ENCODE results near the gene COMMD8.
"Not testable (repeated sequence)": the region's sequence is repeated elsewhere in the genome, so short reads cannot be mapped to it uniquely, and the experiment has no call there.

The COMMD8 gene

GRCh38 chr4:47463235-47463956 is at the start of gene COMMD8:
COMMD8 (minus strand) TSS chr4:47463702; CDS start chr4:47463651, 51 bp downstream.
- peak; percentile 98 for DNase-seq

- DNase-seq: peak; percentile 9
These were observed 47.1 kb upstream of the COMMD8 start for GRCh38 chr4:47510506-47511143.

GRCh38 chr4:47505666-47506065 is 42.2 kb upstream of the COMMD8 start:
- DNase-seq: no peak

- no peak for DNase-seq
These were observed 41.6 kb upstream of the COMMD8 start for GRCh38 chr4:47505147-47505546.

- DNase-seq: no peak
These were observed 37.3 kb upstream of the COMMD8 start for GRCh38 chr4:47500776-47501175.

GRCh38 chr4:47499700-47500099 is 36.2 kb upstream of the COMMD8 start:
- no peak for DNase-seq

GRCh38 chr4:47498899-47499298 is 35.4 kb upstream of the COMMD8 start:
- no peak for DNase-seq

GRCh38 chr4:47494124-47494430 is 30.6 kb upstream of the COMMD8 start:
- no peak for DNase-seq

- DNase-seq: no peak
These were observed 30.0 kb upstream of the COMMD8 start for GRCh38 chr4:47493238-47494123.

- DNase-seq: peak; percentile 26
These were observed 27.0 kb upstream of the COMMD8 start for GRCh38 chr4:47490550-47490949.

- DNase-seq: no peak
These were observed 25.2 kb upstream of the COMMD8 start for GRCh38 chr4:47488706-47489105.

GRCh38 chr4:47486727-47487126 is 23.2 kb upstream of the COMMD8 start:
- DNase-seq: not testable (repeated sequence)

- DNase-seq: no peak
These were observed 22.8 kb upstream of the COMMD8 start for GRCh38 chr4:47486231-47486673.

GRCh38 chr4:47485768-47486167 is 22.3 kb upstream of the COMMD8 start:
- DNase-seq: no peak

GRCh38 chr4:47485047-47485692 is 21.7 kb upstream of the COMMD8 start, which contains the start of gene ATP10D:
ATP10D (plus strand) TSS chr4:47485275; CDS start chr4:47512541, 27,266 bp downstream.
- peak; percentile 74 for DNase-seq

GRCh38 chr4:47484168-47484567 is 20.7 kb upstream of the COMMD8 start:
- DNase-seq: no peak

GRCh38 chr4:47483745-47484144 is 20.2 kb upstream of the COMMD8 start:
- DNase-seq: no peak

- no peak for DNase-seq
These were observed 18.8 kb upstream of the COMMD8 start for GRCh38 chr4:47482326-47482725.

- no peak for DNase-seq
These were observed 15.3 kb upstream of the COMMD8 start for GRCh38 chr4:47478804-47479203.

GRCh38 chr4:47475411-47475810 is 11.9 kb upstream of the COMMD8 start:
- DNase-seq: no peak

- no peak for DNase-seq
These were observed 11.3 kb upstream of the COMMD8 start for GRCh38 chr4:47474799-47475198.

- DNase-seq: no peak
These were observed 9.7 kb upstream of the COMMD8 start for GRCh38 chr4:47473141-47473750.

- no peak for DNase-seq
These were observed 8.1 kb upstream of the COMMD8 start for GRCh38 chr4:47471591-47471990.
